HG03025 (cell line): ENCODE measurements around the gene AGR2.
"Not testable (repeated sequence)": the region's sequence is repeated elsewhere in the genome, so short reads cannot be mapped to it uniquely, and the experiment has no call there.

Experiments used
- ATAC-seq: cut with Tn5 transposase; IDR thresholded peaks from one replicate; pipeline ENCODE4 v1.9.1; 2021; ENCODE audit warnings: mild to moderate bottlenecking, moderate library complexity; ENCODE audit not compliant: unreplicated experiment, low FRiP score

Gene AGR2

DNA sequence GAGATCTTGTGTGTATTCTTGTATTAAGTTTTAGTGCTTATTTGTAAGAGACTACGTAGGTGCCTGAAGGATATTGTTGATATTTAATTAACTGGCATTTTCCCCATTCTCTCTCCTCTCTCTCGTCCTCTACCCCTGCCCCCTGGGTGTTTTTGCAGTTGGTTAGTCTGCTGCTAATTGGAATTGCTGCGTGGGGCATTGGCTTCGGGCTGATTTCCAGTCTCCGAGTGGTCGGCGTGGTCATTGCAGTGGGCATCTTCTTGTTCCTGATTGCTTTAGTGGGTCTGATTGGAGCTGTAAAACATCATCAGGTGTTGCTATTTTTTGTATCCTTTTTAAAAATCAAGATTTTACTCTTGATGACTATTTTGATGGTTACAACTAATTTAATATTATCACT lies 28.7 kb downstream of the AGR2 start:
- no peak for ATAC-seq

- ATAC-seq: no peak
Observed at GRCh38 chr7:16774986-16775385, 29.8 kb downstream of the AGR2 start.

- no peak for ATAC-seq
Observed at GRCh38 chr7:16774294-16774693, 30.5 kb downstream of the AGR2 start.

DNA sequence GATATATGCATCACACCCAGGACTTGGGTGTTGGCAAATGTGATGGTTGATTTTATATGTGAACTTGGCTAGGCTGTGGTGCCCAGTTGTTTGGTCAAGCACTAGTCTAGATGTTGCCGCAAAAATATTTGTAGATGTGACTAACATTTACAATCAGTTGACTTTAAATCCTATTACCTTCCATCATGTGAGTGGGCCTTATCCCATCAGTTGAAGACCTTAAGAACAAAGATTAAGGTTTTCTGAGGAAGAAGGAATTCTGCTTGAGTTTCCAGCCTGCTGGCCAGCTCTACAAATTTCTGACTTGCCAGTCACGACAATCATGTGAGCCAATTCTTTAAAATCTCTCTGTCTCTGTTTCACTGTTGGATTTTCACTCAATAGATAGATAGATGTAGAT lies 30.9 kb downstream of the AGR2 start:
- no peak for ATAC-seq

DNA sequence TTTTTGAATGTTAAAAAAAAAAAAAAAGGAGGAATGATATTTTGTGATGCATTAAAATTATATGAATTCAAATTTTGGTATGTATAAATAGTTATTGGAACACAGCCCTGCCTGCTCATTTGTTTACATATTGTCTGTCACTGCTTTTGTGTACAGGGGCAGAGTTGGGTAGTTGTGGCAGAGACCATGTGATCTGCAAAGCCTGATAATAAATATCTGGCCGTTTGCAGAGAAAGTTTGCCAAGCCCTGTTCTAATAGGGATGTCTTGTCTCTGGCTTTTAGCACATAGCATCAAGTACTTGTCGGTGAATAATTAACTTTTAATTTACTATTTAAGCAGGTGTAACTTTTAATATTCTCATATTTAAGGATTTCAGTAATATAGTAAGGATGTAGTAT lies 31.5 kb downstream of the AGR2 start:
- no peak for ATAC-seq

GRCh38 chr7:16770657-16771329 lies 34.0 kb downstream of the AGR2 start:
- no peak for ATAC-seq

GRCh38 chr7:16769994-16770393 lies 34.8 kb downstream of the AGR2 start:
- ATAC-seq: not testable (repeated sequence)

DNA sequence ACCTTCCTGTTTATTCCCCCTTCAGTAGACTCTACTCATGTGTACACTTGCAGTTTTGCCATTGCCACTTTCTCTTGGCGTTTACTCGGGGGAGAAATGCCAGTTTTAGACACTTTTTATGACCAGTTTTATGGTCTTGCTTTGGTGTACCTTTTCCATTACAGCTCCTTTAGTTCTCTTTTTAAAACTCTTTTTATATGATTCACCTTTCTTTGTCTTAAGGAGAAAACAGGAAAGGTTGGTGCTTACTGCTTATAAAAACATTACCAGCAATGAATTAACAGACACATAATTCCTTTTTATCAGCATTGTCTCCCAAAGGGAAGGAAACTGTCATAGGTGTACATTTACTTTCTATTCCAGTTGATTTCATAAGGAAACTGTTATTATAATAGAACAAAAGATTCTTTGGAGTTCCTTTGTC lies 39.4 kb downstream of the AGR2 start:
- ATAC-seq: no peak

- no peak for ATAC-seq
Observed at GRCh38 chr7:16764942-16765341, 39.9 kb downstream of the AGR2 start.

DNA sequence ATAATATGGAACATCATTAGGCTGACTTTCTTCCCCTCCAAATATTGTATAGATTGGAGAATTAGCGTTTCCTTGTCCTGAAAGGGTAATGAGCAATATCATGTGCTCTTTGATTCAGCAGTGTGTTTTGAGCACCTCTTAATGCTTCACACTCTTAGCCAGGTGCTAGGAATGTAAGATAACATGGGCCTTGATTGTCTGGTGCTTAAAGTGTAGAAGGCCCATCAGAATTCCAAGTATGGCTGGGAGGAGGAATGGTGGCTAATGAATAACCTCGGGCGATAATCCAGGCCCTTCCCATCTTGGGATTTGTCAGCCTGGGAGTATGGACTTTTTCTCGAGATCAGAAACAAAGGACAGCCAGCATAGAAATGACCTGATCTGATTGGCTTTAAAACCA lies 42.6 kb downstream of the AGR2 start:
- no peak for ATAC-seq

GRCh38 chr7:16759840-16760239 lies 45.0 kb downstream of the AGR2 start:
- no peak for ATAC-seq

GRCh38 chr7:16758631-16759611 lies 45.9 kb downstream of the AGR2 start:
- ATAC-seq: no peak

DNA sequence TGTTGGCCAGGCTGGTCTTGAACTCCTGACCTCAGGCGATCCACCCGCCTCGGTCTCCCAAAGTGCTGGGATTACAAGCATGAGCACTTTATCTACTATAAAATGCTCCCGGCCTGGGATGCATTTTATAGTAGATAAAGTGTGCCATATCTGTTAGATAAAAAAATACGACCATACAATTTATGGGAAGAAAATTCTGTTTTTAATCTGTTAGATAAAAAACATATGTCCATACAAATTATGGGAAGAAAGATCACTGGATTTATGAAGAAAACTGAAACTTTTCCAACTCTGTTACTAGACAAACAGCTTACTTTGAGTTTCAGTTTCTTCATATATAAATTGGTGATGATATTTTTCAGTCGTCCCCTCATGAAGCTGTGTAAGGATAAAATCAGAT lies 46.8 kb downstream of the AGR2 start:
- ATAC-seq: no peak

- ATAC-seq: no peak
Observed at GRCh38 chr7:16755397-16755796, 49.4 kb downstream of the AGR2 start.

GRCh38 chr7:16754856-16755317 lies 49.9 kb downstream of the AGR2 start:
- ATAC-seq: no peak

GRCh38 chr7:16753932-16754855 lies 50.6 kb downstream of the AGR2 start:
- peak; percentile 16 for ATAC-seq

- peak; percentile 66 for ATAC-seq
Observed at GRCh38 chr7:16753102-16753931, 51.5 kb downstream of the AGR2 start, which contains the start of gene TSPAN13. TSPAN13 (plus strand) TSS chr7:16753755; CDS start chr7:16753968, 213 bp downstream.

- ATAC-seq: no peak
Observed at GRCh38 chr7:16747102-16747501, 57.7 kb downstream of the AGR2 start.

DNA sequence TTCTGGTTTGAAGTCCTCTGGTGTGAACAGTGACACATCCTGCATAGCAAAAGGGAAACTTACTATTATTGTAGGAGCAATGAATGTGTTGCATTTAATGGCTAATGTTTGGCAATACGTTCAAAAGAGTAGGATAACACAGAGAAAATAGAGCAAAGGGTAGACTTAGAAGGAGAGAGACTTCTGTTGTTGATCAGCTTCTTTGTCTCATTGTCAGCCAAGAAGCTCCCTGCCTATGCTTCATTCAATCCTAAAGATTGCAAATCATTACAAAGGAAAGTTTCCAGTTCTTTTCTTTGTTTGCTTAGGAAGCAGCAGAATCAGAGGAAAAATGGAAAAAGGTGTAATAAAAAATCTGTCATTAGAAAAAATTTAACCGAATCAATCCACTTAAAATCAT lies 59.2 kb downstream of the AGR2 start:
- no peak for ATAC-seq
